GM12891 (cell line): ENCODE measurements around the gene EHD4.

Experiments used
- POLR2A ChIP-seq: IDR thresholded peaks from 2 replicates; pipeline ENCODE4 v1.6.1; 2011; ENCODE audit warnings: low read depth, low read length, control low read depth
- POLR2AphosphoS5 ChIP-seq: IDR thresholded peaks from 2 replicates; pipeline ENCODE4 v1.6.1; 2011; ENCODE audit warnings: low read depth, low read length, control low read depth
- POU2F2 ChIP-seq: IDR thresholded peaks from 2 replicates; pipeline ENCODE4 v1.6.1; 2011; ENCODE audit warnings: low read depth, mild to moderate bottlenecking, control low read depth, low read length, moderate library complexity
- TAF1 ChIP-seq: IDR thresholded peaks from 2 replicates; pipeline ENCODE4 v1.6.1; 2011; ENCODE audit warnings: low read depth, low read length, control low read depth

DNA sequence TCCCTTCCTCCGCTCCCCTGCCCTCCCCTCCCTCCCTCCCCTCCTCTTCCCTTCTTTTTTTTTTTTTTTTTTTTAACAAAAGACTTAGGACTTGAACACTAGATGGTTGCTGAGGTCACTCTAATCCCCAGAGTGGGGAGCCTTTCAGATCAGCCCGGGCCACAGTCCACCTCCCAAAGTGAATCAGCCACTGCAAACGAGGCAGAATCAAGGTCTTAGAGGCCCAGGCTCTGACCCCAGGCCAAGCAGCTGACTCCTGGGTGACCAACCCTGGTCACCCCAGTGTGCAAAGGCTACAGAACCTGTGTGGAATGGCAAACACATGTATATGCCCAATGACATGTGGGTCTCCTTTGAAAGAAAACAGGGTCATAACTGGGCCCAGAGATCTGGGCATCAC lies 18.3 kb upstream of the EHD4 start:
- TF ChIP-seq POLR2A, result no peak
- no peak for TF ChIP-seq POLR2AphosphoS5
- TF ChIP-seq TAF1, result no peak
- TF ChIP-seq POU2F2, result no peak
